ENCODE results near the gene FIBP.
A peak's percentile ranks its signal among the peaks of the same experiment; 100 is the strongest.

The FIBP gene

GRCh38 chr11:65869643-65870306, 18.5 kb downstream of the FIBP start:
- DNase-seq = no peak

- DNase-seq = no peak
Measured at GRCh38 chr11:65868907-65869306, 19.4 kb downstream of the FIBP start.

GRCh38 chr11:65868076-65868667, 20.1 kb downstream of the FIBP start:
- peak; percentile 26 for DNase-seq

- DNase-seq = no peak
Measured at GRCh38 chr11:65867284-65868071, 20.8 kb downstream of the FIBP start.

GRCh38 chr11:65866509-65867283, 21.6 kb downstream of the FIBP start:
- DNase-seq = no peak

GRCh38 chr11:65865550-65866172, 22.6 kb downstream of the FIBP start:
- no peak for DNase-seq

- DNase-seq = no peak
Measured at GRCh38 chr11:65864706-65865471, 23.4 kb downstream of the FIBP start.

GRCh38 chr11:65863889-65864705, 24.2 kb downstream of the FIBP start:
- no peak for DNase-seq

- DNase-seq = no peak
Measured at GRCh38 chr11:65862941-65863888, 25.1 kb downstream of the FIBP start.

GRCh38 chr11:65862191-65862735, 26.0 kb downstream of the FIBP start:
- no peak for DNase-seq

- DNase-seq = no peak
Measured at GRCh38 chr11:65861533-65862183, 26.6 kb downstream of the FIBP start.

GRCh38 chr11:65861165-65861505, 27.1 kb downstream of the FIBP start:
- no peak for DNase-seq

GRCh38 chr11:65860278-65861164, 27.8 kb downstream of the FIBP start, which contains the start of gene MUS81:
MUS81 (plus strand) TSS chr11:65860433; CDS start chr11:65860754, 321 bp downstream.
- peak; percentile 98 for DNase-seq

- no peak for DNase-seq
Measured at GRCh38 chr11:65859812-65860277, 28.4 kb downstream of the FIBP start.

GRCh38 chr11:65859095-65859811, 29.0 kb downstream of the FIBP start:
- peak; percentile 96 for DNase-seq

GRCh38 chr11:65858681-65859087, 29.6 kb downstream of the FIBP start:
- DNase-seq = no peak
